Thyroid gland (tissue), 4 donors: ENCODE measurements around the gene ZNF496.

Experiments used
- CTCF ChIP-seq, 6 experiments: fragments of 200-600 bp in 3 of 6; fragments of 450-650 bp in 3 of 6; sonication (generic) in 3 of 6; IDR thresholded peaks; one replicate each; pipeline ENCODE4 v1.5.1; 2016 to 2019; ENCODE audit warnings: antibody characterized with exemption in 6 of 6, mild to moderate bottlenecking in 2 of 6, inconsistent platforms in 1 of 6, moderate library complexity in 1 of 6
- POLR2A ChIP-seq, 2 donors: fragments of 450-650 bp; IDR thresholded peaks; one replicate each; pipeline ENCODE4 v1.6.1; 2017; ENCODE audit warnings: antibody characterized with exemption in 2 of 2, mild to moderate bottlenecking in 2 of 2, moderate library complexity in 1 of 2

GRCh38 chr1:247291161-247291560 is 40.5 kb downstream of the ZNF496 start:
- TF ChIP-seq CTCF (IDR thresholded peaks at IDR 0.05) (no peak), POLR2A (IDR thresholded peaks at IDR 0.05) (no peak)
